ENCODE data around the gene DLG3. TPM values are rescaled to one million over a fixed set of nuclear protein-coding genes. Genes with fewer than 3 reads are reported as not detected.
"Not testable (repeated sequence)": the region's sequence is repeated elsewhere in the genome, so short reads cannot be mapped to it uniquely, and the experiment has no call there.

The DLG3 gene
- total RNA-seq, 2 donors from 2014 or later = 9.5 to 13.2 TPM

DNA sequence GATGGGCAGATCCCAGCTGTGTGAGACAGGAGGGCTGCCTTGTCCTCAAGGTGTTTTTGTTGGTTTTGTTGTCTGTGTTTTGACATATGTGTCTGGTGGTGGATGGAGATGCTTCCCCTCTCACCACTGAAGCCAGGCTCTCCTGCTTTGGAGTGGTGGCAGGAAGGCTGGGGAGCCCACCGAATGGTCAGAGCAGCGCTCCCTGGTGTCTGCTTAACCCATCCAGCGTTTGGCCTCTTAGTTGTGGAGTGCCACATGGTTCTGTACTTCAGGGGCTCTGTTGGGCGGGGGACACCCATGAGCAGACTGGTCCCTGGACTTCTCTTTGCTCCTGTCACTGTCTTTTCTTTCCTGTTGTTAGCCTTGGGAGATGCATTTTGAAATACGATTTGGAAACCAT, 51.9 kb downstream of the DLG3 start:
- no peak for ATAC-seq
- no peak for DNase-seq (ENCODE audit: low spot score)
- peaks cover 0 to 6% of the 10 kb centered on the region in 2 donors for H3K4me1 Mint-ChIP-seq (ENCODE audit: low read depth in 2 of 2)
- H3K27ac Mint-ChIP-seq = no peak overlapping the region
- H3K36me3 Mint-ChIP-seq = no peaks in the 10 kb centered on the region
- peaks cover 0 to 5% of the 10 kb centered on the region in 2 donors for H3K27me3 Mint-ChIP-seq
- H3K4me3 Mint-ChIP-seq = no peak overlapping the region
- H3K9me3 Mint-ChIP-seq = no peaks in the 10 kb centered on the region

DNA sequence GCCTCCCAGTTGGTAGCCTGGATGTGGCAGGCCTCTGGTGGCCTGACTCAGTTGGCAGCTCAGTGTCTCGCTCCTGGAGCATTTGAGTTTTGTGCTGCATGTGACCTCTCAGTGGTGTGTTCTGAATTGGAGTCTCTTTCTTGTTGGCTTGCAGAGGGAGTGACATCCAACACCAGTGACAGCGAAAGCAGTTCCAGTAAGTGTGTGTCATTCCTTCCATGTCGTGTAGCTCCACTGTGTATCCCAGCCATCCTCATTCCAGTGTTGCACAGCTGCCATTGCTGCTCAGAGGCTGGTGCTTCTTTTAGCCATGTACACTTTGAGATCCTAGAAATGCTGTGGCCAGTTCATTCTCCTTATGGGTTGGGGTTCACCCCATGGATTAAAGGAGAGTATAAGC, 52.4 kb downstream of the DLG3 start:
- Mint-ChIP-seq H3K4me3 (no peak overlapping the region), H3K27me3 (peaks cover 0 to 4% of the 10 kb centered on the region in 2 donors), H3K4me1 (ENCODE audit: low read depth in 2 of 2) (peaks cover 0 to 4% of the 10 kb centered on the region in 2 donors), H3K27ac (no peak overlapping the region), H3K36me3 (no peaks in the 10 kb centered on the region), H3K9me3 (no peaks in the 10 kb centered on the region)
- DNase-seq (ENCODE audit: low spot score) (no peak), ATAC-seq (no peak)

DNA sequence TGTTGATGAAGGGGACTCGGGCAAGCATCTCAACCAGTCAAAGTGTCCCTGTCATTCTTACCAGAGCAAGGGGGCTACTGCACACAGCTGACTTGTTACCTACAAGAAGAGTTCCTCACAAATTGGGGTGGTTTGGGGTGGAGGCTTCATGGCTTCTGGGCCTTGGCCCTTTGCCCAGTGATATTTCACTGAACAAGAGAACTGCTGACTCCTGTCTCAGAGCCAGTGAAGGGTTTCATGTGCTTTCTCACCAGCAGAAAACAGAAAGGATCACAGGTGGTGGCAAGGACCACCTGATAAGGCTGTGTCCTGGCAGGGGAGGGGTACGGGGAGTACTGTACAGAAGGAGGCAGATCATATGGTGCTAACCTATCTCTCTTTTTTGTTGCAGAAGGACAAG, 53.5 kb downstream of the DLG3 start:
- ATAC-seq = no peak
- Mint-ChIP-seq H3K36me3 (no peaks in the 10 kb centered on the region), H3K4me1 (ENCODE audit: low read depth in 2 of 2) (no peaks in the 10 kb centered on the region), H3K9me3 (no peaks in the 10 kb centered on the region), H3K27me3 (no peaks in the 10 kb centered on the region), H3K4me3 (no peak overlapping the region), H3K27ac (no peak overlapping the region)
- no peak for DNase-seq (ENCODE audit: low spot score)

DNA sequence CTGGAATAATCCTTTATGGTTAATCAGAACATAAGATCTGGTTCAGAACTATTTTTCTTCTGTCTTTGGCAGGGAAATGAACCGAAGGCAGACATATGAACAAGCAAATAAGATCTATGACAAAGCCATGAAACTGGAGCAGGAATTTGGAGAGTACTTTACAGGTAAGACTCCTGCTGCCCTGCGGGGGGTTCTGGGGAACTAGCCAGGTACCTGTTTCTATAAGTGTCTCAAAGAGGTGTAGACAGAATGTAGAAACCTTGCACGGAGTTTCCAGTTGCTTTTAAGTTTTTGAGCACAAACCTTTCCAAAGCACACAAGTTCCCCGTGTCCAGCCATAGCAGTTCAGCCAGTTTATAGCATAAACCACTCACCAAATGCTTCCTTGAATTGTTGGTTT, 56.2 kb downstream of the DLG3 start:
- DNase-seq (ENCODE audit: low spot score) = no peak
- Mint-ChIP-seq H3K27me3 (no peaks in the 10 kb centered on the region), H3K36me3 (no peaks in the 10 kb centered on the region), H3K4me3 (no peak overlapping the region), H3K9me3 (no peaks in the 10 kb centered on the region), H3K4me1 (ENCODE audit: low read depth in 2 of 2) (peaks cover 0 to 11% of the 10 kb centered on the region in 2 donors), H3K27ac (no peak overlapping the region)
- ATAC-seq = no peak

DNA sequence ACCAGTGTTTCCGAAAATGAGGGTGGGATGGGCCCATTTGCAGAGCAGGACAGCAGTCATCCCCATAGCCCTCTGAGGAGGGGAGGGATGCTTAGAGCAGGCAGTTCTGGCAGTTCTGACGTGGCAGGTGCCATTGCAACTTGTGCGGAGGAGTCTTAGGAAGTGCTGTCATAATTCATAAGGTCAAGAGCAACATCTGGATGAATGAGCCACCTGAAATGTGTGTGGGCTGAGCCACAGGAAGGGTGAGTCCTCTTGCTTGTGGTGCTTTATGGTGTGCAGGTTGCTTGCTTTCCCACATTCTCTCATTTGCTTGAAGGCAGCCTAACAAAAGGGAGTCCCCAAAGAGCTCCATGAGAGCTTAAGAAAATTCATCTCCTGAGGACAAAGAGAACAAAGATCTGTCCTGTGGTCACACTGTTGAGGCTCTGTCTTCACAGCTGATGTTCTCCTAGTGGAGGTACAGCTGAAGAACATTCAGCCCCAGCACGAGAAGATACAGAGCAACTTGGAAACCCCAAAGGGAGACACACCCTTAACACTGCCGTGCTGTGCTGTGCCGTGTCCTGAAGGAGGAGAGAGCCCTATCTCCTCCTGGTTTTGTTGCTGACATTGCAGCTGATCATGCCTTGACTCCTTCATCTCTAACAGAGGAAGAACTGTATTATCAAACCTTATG, 60.3 kb downstream of the DLG3 start:
- Mint-ChIP-seq H3K4me1 (ENCODE audit: low read depth in 2 of 2) (peaks cover 11 to 30% of the 10 kb centered on the region in 2 donors), H3K27me3 (peaks cover 0 to 13% of the 10 kb centered on the region in 2 donors), H3K36me3 (no peaks in the 10 kb centered on the region), H3K4me3 (no peak overlapping the region), H3K9me3 (no peaks in the 10 kb centered on the region), H3K27ac (no peak overlapping the region)
- peak in 1 of 2 donors; percentile 63 for ATAC-seq
- DNase-seq (ENCODE audit: low spot score) = no peak

DNA sequence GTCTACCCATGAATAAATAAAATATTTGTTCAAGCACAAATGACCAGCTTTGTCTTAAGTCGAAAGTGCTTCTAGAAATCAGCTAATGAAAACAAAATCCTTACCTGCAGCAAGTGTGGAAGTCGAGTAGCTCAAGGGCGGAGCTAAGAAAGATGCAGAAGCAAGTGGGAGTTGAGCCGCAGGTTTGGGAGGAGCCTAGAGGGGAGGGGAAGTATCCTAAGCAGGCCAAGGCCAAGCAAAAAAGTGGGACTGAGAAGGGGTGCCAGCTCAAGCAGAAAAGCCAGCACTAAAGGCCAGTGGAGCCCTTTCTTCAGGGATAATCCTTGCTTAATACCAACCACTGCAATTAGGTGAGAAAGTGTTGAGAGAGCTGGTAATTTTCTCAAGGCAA, 60.8 kb downstream of the DLG3 start:
- Mint-ChIP-seq H3K36me3 (no peaks in the 10 kb centered on the region), H3K27ac (no peak overlapping the region), H3K4me1 (ENCODE audit: low read depth in 2 of 2) (peaks cover 11 to 30% of the 10 kb centered on the region in 2 donors), H3K27me3 (peaks cover 0 to 17% of the 10 kb centered on the region in 2 donors), H3K9me3 (no peaks in the 10 kb centered on the region), H3K4me3 (no peak overlapping the region)
- ATAC-seq (no peak), DNase-seq (ENCODE audit: low spot score) (no peak)

DNA sequence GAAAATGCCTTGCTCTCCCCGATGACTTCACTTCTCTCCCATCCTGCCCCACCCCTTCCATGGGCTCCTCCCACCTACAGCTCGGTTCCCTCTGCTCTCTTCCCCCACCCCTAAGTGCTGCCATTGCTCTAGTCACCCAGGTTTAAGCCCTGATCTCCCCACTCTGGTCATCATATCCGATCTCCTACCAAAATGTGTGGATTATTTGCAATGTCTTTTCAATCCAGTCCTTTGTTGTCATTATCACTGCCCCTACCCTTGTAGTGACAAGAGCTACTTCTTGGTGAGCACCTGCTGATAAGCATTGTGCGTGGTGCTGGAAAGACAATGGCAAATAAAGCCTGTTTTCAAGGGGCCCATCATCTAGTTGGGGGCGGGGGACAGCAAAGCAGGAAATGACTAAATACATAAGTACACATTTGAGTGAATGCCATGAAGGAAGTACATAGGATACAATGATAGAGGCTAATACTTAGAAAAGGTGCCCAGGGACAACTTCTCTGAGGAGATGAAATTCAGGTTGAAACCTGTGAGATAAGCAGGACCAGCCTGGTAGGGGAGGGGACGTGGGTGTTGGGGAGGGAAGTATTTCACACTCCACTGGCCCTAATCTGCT, 63.8 kb downstream of the DLG3 start:
- H3K27ac Mint-ChIP-seq = peak overlapping the region in 1 of 2 donors; percentile 79
- peaks cover 11 to 30% of the 10 kb centered on the region in 2 donors for H3K4me1 Mint-ChIP-seq (ENCODE audit: low read depth in 2 of 2)
- no peaks in the 10 kb centered on the region for H3K9me3 Mint-ChIP-seq
- DNase-seq (ENCODE audit: low spot score) (no peak), ATAC-seq (peak; percentile 54 to 79)
- peaks cover 0 to 21% of the 10 kb centered on the region in 2 donors for H3K27me3 Mint-ChIP-seq
- H3K4me3 Mint-ChIP-seq = peak overlapping the region; percentile 67
- H3K36me3 Mint-ChIP-seq = no peaks in the 10 kb centered on the region

DNA sequence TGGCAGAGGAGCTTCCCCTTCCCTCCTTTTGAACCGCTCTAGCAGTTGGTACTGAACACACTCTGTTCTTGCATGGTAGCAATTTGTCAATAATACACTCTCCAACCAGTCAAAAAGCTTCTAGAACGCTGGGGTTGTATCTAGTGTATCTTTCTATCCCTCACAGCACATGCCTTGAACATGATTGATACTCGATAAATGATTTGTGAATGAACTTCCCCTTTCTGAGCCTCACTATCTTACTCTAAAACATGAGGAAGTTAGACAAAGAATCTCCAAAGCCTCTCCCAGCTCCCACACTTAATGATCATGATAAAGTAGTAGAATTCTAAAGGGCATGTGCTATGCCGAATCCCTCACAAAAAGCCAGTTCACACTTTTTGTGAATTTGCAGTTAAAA, 64.4 kb downstream of the DLG3 start:
- Mint-ChIP-seq H3K9me3 (no peaks in the 10 kb centered on the region), H3K27me3 (peaks cover 0 to 21% of the 10 kb centered on the region in 2 donors), H3K4me3 (no peak overlapping the region), H3K36me3 (no peaks in the 10 kb centered on the region), H3K27ac (peak overlapping the region in 1 of 2 donors; percentile 79), H3K4me1 (ENCODE audit: low read depth in 2 of 2) (peaks cover 11 to 30% of the 10 kb centered on the region in 2 donors)
- no peak for ATAC-seq
- no peak for DNase-seq (ENCODE audit: low spot score)

DNA sequence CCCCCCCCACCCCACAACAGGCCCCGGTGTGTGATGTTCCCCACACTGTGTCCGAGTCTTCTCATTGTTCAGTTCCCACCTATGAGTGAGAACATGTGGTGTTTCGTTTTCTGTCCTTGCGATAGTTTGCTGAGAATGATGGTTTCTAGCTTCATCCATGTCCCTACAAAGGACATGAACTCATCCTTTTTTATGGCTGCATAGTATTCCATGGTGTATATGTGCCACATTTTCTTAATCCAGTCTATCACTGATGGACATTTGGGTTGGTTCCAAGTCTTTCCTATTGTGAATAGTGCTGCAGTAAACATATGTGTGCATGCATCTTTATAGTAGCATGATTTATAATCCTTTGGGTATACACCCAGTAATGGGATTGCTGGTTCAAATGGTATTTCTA, 70.6 kb downstream of the DLG3 start:
- H3K4me1 Mint-ChIP-seq (ENCODE audit: low read depth in 2 of 2); H3K4me3 Mint-ChIP-seq; H3K9me3 Mint-ChIP-seq; H3K36me3 Mint-ChIP-seq; DNase-seq (ENCODE audit: low spot score); H3K27ac Mint-ChIP-seq; ATAC-seq: not testable (repeated sequence)
- H3K27me3 Mint-ChIP-seq = peaks cover 20 to 23% of the 10 kb centered on the region in 2 donors

DNA sequence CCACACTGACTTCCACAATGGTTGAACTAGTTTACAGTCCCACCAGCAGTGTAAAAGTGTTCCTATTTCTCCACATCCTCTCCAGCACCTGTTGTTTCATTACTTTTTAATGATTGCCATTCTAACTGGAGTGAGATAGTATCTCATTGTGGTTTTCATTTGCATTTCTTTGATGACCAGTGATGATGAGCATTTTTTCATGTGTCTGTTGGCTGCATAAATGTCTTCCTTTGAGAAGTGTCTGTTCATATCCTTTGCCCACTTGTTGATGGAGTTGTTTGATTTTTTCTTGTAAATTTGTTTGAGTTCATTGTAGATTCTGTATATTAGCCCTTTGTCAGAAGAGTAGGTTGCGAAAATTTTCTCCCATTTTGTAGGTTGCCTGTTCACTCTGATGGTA, 71.1 kb downstream of the DLG3 start:
- not testable (repeated sequence) for H3K27ac Mint-ChIP-seq; H3K4me3 Mint-ChIP-seq; DNase-seq (ENCODE audit: low spot score); H3K4me1 Mint-ChIP-seq (ENCODE audit: low read depth in 2 of 2); ATAC-seq; H3K36me3 Mint-ChIP-seq; H3K9me3 Mint-ChIP-seq
- H3K27me3 Mint-ChIP-seq = peaks cover 20 to 23% of the 10 kb centered on the region in 2 donors

DNA sequence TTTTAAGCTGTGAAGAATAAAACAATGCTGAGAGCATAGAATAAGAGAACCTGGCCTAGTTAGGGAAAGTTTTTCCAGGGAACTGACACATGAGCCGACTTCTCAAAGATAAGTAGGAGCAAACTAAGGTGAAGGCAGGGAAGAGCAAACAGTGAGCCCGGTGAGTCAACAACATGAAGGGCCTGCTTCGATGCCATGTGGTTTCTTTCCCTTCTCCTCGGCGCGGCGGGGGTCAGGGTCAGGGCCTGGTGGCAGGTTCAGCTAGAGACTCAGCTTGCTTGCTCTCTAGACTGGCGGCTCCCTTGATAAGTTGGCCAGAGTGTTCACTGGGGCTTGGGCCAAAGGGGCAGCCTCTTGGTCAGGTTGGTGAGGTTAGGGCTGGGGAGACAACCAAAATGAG, 81.1 kb downstream of the DLG3 start:
- DNase-seq (ENCODE audit: low spot score) = no peak
- H3K4me1 Mint-ChIP-seq (ENCODE audit: low read depth in 2 of 2) = peaks cover 2 to 9% of the 10 kb centered on the region in 2 donors
- no peaks in the 10 kb centered on the region for H3K36me3 Mint-ChIP-seq
- no peaks in the 10 kb centered on the region for H3K9me3 Mint-ChIP-seq
- peaks cover 0 to 8% of the 10 kb centered on the region in 2 donors for H3K27me3 Mint-ChIP-seq
- no peak for ATAC-seq
- no peak overlapping the region for H3K27ac Mint-ChIP-seq
- no peak overlapping the region for H3K4me3 Mint-ChIP-seq

DNA sequence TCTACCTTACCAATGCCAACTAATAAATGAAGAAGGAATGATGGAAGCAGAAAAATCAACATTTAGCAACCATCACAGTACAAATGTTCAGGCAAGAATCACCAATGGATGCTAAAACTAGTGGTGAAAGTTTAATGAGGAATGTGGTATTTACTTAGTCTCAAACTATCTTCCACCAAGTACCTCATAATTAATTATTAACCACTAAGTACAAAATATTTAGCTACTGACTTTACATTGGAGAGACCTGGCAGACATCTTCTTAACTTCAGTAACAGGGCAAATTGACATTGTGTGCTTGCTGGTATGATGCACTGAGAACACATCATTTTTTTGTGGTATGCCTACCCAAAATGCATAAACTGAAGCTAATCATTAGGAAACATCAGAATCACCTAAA, 82.4 kb downstream of the DLG3 start:
- ATAC-seq = no peak
- peak overlapping the region; percentile 33 for H3K4me3 Mint-ChIP-seq
- no peak for DNase-seq (ENCODE audit: low spot score)
- peaks cover 0 to 9% of the 10 kb centered on the region in 2 donors for H3K27me3 Mint-ChIP-seq
- no peaks in the 10 kb centered on the region for H3K9me3 Mint-ChIP-seq
- H3K4me1 Mint-ChIP-seq (ENCODE audit: low read depth in 2 of 2) = peaks cover 2 to 9% of the 10 kb centered on the region in 2 donors
- H3K27ac Mint-ChIP-seq = peak overlapping the region in 1 of 2 donors; percentile 33
- no peaks in the 10 kb centered on the region for H3K36me3 Mint-ChIP-seq

DNA sequence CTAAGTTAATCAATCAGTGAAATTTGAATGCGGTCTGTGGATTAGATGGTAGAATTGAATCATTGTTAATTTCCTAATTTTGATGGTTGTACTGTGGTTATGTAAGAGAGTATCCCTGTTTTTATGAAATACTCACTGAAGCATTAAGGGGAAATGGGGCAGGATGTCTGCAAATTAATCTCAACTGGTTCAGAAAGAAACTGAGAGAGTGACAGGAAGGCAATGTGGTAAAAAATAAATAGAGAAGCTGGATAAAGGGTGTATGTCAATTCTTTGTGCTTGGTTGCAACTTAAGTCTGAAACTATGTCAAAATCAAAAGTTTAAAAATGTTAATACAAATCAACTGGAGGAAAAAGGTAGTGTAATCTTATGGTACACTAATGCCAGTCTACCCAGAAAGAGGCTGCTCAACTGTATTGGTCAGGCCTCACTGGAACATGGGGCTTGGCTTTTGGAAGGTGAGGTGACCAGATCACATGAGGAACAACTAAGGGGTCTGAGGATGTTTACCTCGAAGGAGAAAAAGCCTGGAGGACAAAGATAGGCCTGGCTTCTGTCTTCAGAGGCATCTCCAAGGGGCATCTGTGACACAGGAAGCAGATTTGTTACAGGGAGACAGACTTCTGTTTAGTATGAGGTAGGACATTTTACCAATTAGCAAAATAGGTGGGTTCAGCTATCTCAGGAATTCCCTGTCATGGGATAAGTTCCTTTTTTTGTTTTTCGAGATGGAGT, 83.1 kb downstream of the DLG3 start:
- peak overlapping the region; percentile 12 to 33 for H3K27ac Mint-ChIP-seq
- ATAC-seq (no peak), DNase-seq (ENCODE audit: low spot score) (no peak)
- H3K27me3 Mint-ChIP-seq = peaks cover 0 to 10% of the 10 kb centered on the region in 2 donors
- H3K4me1 Mint-ChIP-seq (ENCODE audit: low read depth in 2 of 2) = peaks cover 2 to 9% of the 10 kb centered on the region in 2 donors
- H3K9me3 Mint-ChIP-seq = no peaks in the 10 kb centered on the region
- H3K4me3 Mint-ChIP-seq = peak overlapping the region; percentile 33
- H3K36me3 Mint-ChIP-seq = no peaks in the 10 kb centered on the region

DNA sequence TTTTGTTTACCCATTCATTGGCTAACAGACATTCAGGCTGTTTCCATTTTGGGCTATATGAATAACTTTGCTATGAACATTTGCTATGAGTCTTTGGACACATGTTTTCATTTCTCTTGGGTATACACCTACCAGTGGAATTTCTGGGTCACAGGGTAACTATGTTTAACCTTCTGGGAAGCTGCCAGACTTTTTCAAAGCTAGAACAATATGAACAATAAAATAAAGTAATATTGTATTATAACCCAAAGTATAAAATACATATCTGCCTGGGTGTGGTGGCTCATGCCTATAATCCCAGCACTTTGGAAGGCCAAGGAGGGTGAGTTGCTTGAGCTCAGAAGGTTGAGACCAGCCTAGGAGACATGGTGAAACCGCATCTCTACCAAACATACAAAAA, 90.6 kb downstream of the DLG3 start:
- H3K4me1 Mint-ChIP-seq (ENCODE audit: low read depth in 2 of 2) = no peaks in the 10 kb centered on the region
- ATAC-seq (no peak), DNase-seq (ENCODE audit: low spot score) (no peak)
- no peak overlapping the region for H3K27ac Mint-ChIP-seq
- no peak overlapping the region for H3K4me3 Mint-ChIP-seq
- no peaks in the 10 kb centered on the region for H3K9me3 Mint-ChIP-seq
- no peaks in the 10 kb centered on the region for H3K36me3 Mint-ChIP-seq
- H3K27me3 Mint-ChIP-seq = peaks cover 24% of the 10 kb centered on the region in 2 donors
